Mucosa of stomach (tissue), 1 donor: ENCODE measurements around the gene MAP9.
"Not testable (repeated sequence)": the region's sequence is repeated elsewhere in the genome, so short reads cannot be mapped to it uniquely, and the experiment has no call there.

ENCODE experiments used
- H3K27me3 ChIP-seq: one replicate; pipeline ENCODE4 v1.7.0; 2013; ENCODE audit warnings: mild to moderate bottlenecking, low read length; ENCODE audit not compliant: control insufficient read depth, insufficient read depth
- H3K36me3 ChIP-seq: one replicate; pipeline ENCODE4 v1.7.0; 2013; ENCODE audit warnings: low read length; ENCODE audit not compliant: control insufficient read depth, insufficient read depth
- H3K4me1 ChIP-seq: one replicate; pipeline ENCODE4 v1.7.0; 2013; ENCODE audit warnings: mild to moderate bottlenecking, low read length; ENCODE audit not compliant: control insufficient read depth, insufficient read depth
- H3K4me3 ChIP-seq: one replicate; pipeline ENCODE4 v1.7.0; 2013; ENCODE audit warnings: low read length
- H3K9ac ChIP-seq: one replicate; pipeline ENCODE4 v1.7.0; 2013; ENCODE audit warnings: mild to moderate bottlenecking, low read length, moderate library complexity
- H3K9me3 ChIP-seq: one replicate; pipeline ENCODE4 v1.7.0; 2013; ENCODE audit warnings: mild to moderate bottlenecking, low read length, moderate library complexity; ENCODE audit not compliant: control insufficient read depth
- donor health status: Pancreatic carcinoma.

Gene MAP9

DNA sequence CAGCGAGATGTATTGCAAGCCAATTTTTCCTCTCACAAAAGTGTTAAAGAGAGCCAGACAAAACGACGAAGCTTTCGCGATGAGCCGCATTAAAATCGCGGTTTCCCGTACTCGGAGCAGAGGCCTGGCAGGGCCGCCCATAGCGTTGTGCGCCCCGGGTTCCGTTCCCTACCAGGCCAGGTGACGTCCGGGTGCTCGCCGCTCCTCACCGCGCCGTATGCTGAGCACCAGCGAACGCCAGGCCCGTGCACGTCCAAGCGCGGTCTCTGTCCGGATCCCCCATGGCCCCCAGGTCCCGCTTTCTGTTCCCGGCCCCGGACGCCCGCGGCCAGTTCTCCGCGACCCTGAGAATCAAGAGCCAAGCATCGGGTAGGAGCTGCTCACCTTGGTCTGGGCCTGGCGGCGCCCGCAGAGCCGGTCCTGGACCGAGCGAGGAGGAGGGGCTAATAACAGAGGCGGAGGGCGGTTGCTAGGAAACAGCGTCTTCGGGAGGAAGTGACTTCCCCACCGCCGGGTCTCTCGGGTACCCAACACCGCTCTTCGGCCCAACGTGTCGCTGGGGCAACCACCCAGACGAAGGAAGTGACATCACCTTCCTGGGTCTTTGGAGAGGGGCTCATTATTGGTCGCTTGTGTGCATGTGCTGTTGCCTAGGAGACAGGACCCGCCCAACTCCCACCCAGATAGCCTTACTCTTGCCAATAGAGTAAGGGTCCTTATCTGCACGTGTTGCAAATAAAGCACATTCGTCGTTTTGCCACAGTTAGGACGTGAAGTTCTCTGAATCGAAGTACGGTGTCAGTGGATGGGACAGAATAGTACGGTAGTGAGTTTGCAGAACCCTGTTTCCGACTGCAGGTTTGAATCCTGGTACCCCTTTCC is at the start of gene MAP9:
TSS of gene MAP9 (minus strand) at position 579 of the 882 bp plus-strand sequence. CDS start 1,115 bp downstream, outside the sequence.
- Histone ChIP-seq H3K4me3 (peak within 1 kb of the TSS; percentile 60), H3K9me3 (no peaks in the 10 kb centered on the region), H3K36me3 (no peaks in the 10 kb centered on the region), H3K27me3 (no peaks in the 10 kb centered on the region), H3K9ac (peak within 1 kb of the TSS; percentile 58), H3K4me1 (no peaks in the 10 kb centered on the region)

DNA sequence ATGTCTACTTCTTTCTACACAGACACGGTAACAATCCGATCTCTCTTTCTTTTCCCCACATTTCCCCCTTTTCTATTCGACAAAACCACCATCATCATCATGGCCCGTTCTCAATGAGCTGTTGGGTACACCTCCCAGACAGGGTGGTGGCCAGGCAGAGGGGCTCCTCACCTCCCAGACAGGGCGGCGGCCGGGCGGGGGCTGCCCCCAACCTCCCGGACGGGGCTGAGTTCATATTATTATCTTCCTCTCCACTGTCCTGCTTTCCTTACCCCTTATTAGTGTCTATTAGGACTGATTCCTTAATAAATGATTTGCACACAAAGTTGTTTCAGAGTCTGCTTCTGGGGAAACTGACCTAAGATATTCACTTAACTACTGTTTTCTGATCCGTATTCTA is 48.0 kb upstream of the MAP9 start:
- not testable (repeated sequence) for H3K4me3 ChIP-seq, H3K27me3 ChIP-seq, H3K4me1 ChIP-seq, H3K9ac ChIP-seq, H3K36me3 ChIP-seq, H3K9me3 ChIP-seq

DNA sequence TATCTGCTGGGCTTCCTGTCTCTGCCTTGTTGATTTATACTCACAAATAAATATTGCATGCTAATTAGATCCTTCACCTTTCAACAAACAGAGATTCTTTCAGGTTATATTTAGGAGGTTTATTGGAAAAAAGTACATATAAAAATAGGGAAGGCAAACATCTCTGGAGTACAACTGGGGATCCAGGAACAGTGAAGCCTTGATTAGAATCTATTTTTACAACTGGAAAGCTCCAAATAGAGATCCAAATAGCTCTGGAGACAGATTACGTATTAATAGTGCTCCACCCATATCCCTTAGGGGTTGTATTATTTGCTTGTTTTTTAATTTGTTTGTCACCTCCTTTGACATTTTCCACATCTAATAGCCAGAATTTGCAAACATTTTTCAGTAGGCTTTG is 46.9 kb upstream of the MAP9 start:
- H3K9me3 ChIP-seq = peaks cover 3% of the 10 kb centered on the region
- H3K4me1 ChIP-seq = no peaks in the 10 kb centered on the region
- H3K27me3 ChIP-seq = no peaks in the 10 kb centered on the region
- H3K4me3 ChIP-seq = no peak overlapping the region
- no peaks in the 10 kb centered on the region for H3K36me3 ChIP-seq
- H3K9ac ChIP-seq = no peak overlapping the region

DNA sequence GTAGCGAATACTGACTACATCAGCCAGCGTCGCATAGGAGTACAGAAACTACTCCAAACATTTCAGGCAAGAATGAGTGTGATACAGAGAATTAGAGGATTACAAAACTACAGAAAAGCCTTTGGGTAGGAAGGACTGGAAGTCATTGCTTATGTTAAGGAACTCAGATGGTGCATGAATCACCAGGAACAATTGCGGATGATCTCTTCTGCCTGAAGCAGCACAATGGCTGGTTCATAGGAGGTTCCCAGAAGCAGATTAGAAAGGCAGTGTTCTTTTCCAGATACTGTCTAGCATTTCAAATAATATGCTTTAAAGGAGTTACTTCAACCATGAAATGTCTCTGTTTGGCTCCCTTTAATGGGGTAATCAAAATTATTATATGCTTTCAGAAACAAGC is 42.5 kb upstream of the MAP9 start:
- Histone ChIP-seq H3K36me3 (no peaks in the 10 kb centered on the region), H3K4me3 (no peak overlapping the region), H3K9ac (no peak overlapping the region), H3K4me1 (no peaks in the 10 kb centered on the region), H3K9me3 (no peaks in the 10 kb centered on the region), H3K27me3 (no peaks in the 10 kb centered on the region)

DNA sequence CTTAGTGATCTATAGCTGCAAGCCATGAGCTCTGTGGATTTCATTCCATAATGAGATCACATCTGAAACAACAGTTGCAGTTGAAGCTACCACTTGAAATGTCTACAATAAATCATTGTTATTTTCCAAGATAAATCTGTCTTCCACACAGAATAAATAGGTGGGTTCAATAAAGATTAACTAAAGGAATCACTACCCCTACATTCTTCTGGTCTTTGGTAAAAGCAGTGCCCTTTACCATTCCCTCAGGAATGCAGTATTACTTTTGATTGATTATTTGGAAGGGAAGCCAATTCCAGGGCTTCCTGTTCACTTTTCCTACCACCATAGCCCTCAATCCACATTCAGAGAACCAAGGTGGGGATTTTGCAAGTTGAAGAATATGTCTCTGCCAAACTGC is 38.9 kb upstream of the MAP9 start:
- Histone ChIP-seq H3K36me3 (no peaks in the 10 kb centered on the region), H3K4me1 (no peaks in the 10 kb centered on the region), H3K4me3 (no peak overlapping the region), H3K9me3 (no peaks in the 10 kb centered on the region), H3K9ac (no peak overlapping the region), H3K27me3 (no peaks in the 10 kb centered on the region)

DNA sequence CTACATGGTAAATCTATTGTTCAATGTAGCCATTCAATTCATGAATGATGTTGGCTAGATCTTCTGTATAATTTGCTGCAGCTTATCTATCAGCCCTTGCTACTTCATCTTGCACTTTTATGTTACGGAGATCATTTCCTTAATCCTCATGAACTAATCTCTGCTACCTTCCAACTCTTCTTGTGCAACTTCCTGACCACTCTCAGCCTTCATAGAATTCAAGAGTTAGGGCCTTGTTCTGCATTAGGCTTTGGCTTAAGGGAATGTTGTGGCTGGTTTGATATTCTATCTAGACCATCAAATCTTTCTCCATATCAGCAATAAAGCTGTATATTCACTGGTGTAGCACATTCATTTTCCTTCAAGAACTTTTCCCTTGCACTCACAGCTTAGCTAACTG is 36.7 kb upstream of the MAP9 start:
- Histone ChIP-seq H3K9ac (no peak overlapping the region), H3K4me3 (no peak overlapping the region), H3K4me1 (no peaks in the 10 kb centered on the region), H3K27me3 (no peaks in the 10 kb centered on the region), H3K9me3 (no peaks in the 10 kb centered on the region), H3K36me3 (no peaks in the 10 kb centered on the region)

DNA sequence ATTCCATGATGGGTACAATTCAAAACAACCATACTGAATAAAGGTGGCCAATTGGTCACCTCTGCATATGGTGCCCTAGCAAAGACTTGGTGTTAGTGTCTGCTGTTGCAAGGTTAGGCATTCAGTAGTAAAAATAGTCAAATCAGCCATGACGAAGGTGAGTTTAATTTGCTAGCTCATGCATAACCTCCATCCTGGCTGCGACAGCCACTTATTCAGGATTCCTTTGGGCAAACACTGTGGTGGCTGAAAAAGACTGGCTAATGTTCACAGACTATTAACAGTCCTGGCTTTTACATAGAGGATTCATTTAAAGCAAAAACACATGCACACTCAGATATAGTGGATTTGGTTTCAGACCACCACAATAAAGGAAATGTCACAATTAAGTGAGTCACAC is 34.8 kb upstream of the MAP9 start:
- Histone ChIP-seq H3K4me1 (no peaks in the 10 kb centered on the region), H3K36me3 (no peaks in the 10 kb centered on the region), H3K9me3 (no peaks in the 10 kb centered on the region), H3K27me3 (no peaks in the 10 kb centered on the region), H3K4me3 (no peak overlapping the region), H3K9ac (no peak overlapping the region)

DNA sequence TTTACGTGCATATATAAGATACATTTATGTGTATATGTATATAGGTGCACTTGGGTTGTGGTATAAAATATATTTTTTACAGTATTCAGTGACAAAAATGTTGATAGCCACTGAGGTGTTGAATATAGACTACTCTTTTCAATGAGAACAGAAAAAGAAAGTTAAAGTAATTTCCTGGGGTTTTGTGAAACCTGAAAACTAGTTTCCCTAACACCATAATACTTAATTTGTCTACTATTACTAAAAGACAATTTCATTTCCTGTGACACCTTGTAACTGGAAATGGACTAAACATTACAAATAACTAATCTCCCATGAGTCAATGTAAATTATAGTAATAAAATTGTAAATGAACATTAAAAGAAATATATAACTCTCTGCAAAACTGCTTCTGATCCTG is 32.0 kb upstream of the MAP9 start:
- no peak overlapping the region for H3K9ac ChIP-seq
- no peaks in the 10 kb centered on the region for H3K27me3 ChIP-seq
- no peaks in the 10 kb centered on the region for H3K4me1 ChIP-seq
- H3K4me3 ChIP-seq = no peak overlapping the region
- no peaks in the 10 kb centered on the region for H3K9me3 ChIP-seq
- H3K36me3 ChIP-seq = no peaks in the 10 kb centered on the region

DNA sequence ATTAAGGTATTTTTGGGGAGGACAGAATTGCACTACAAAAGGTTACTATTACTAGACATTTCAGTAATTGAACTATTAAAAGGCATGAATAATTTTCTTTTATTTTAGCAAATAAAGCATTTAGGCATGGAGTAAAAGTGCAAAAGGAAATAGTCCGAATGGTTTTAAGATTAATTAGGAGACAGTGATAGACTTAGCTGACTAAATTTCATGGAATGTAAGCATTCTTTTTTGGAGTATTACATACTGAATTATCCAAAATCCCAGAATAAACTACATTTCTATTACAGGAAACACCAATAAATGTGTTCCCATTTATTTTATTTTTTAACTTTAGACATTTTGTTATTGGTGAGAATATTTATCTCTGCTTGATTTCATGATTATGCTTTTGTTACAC is 30.7 kb upstream of the MAP9 start:
- H3K4me1 ChIP-seq = peaks cover 4% of the 10 kb centered on the region
- H3K36me3 ChIP-seq = no peaks in the 10 kb centered on the region
- no peak overlapping the region for H3K4me3 ChIP-seq
- H3K27me3 ChIP-seq = no peaks in the 10 kb centered on the region
- no peak overlapping the region for H3K9ac ChIP-seq
- no peaks in the 10 kb centered on the region for H3K9me3 ChIP-seq

DNA sequence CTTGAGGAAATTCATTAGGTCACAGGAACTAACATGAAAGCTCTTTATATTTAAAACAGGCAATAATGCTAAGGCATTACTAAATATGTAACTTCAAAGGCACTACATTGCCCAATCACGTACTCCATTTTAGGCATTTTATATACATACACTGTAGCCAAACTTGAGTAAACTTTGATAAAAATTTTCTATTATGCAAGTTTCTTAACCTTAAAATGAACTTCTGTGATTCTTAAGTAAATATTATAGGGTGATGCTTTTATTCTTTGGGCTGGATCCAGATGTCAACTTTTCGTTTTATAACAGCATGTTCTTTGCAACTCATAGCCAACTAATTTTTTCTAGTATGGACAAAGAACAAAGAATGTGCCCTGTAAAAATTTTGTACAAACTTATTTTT is 28.3 kb upstream of the MAP9 start:
- no peaks in the 10 kb centered on the region for H3K36me3 ChIP-seq

DNA sequence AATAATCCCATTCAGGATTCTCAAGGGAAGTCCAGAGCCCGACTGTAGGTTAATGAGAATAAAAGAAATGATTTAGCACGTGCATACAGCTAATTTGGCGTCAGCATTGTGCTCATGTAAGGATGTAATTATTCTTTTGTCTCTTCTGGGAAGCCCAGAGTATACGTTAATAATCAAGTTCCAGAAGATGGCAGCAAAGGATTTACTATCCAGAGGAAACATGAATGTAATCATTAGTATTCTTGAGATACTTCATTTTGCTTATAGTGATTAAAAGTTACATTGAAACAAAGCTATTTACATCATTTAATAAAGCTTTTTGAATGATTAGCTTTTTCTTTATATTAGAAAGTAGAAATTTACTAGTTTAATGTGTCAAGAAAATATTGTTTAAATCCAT is 27.1 kb upstream of the MAP9 start:
- no peaks in the 10 kb centered on the region for H3K27me3 ChIP-seq
- no peaks in the 10 kb centered on the region for H3K36me3 ChIP-seq
- H3K4me3 ChIP-seq = no peak overlapping the region
- H3K4me1 ChIP-seq = peaks cover 4% of the 10 kb centered on the region
- no peak overlapping the region for H3K9ac ChIP-seq
- no peaks in the 10 kb centered on the region for H3K9me3 ChIP-seq

More for the DNA sequence above, 28.3 kb upstream of the MAP9 start:
- Histone ChIP-seq H3K9ac (no peak overlapping the region), H3K4me1 (peaks cover 4% of the 10 kb centered on the region), H3K9me3 (no peaks in the 10 kb centered on the region), H3K4me3 (no peak overlapping the region), H3K27me3 (no peaks in the 10 kb centered on the region)

DNA sequence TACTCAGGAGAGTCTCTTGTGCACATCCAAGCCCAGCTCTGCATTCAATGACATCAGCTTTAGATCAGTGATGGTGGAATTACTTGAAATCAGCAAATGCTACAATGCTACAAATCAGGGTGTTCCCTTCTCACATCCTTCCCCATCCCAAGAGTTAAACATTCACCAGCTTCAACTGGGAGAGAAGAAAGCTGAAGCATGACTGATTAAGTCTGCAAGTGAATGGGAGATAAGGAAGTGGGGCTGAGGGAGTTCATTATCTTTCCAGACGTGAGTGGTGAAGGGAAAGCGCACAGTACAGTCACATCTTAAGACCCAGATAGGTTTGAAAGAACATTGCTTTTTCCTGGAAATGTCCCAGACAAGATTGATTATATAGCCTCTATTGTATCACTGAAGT is 26.2 kb upstream of the MAP9 start:
- no peak overlapping the region for H3K9ac ChIP-seq
- H3K9me3 ChIP-seq = no peaks in the 10 kb centered on the region
- no peaks in the 10 kb centered on the region for H3K36me3 ChIP-seq
- H3K27me3 ChIP-seq = no peaks in the 10 kb centered on the region
- peaks cover 4% of the 10 kb centered on the region for H3K4me1 ChIP-seq
- no peak overlapping the region for H3K4me3 ChIP-seq

DNA sequence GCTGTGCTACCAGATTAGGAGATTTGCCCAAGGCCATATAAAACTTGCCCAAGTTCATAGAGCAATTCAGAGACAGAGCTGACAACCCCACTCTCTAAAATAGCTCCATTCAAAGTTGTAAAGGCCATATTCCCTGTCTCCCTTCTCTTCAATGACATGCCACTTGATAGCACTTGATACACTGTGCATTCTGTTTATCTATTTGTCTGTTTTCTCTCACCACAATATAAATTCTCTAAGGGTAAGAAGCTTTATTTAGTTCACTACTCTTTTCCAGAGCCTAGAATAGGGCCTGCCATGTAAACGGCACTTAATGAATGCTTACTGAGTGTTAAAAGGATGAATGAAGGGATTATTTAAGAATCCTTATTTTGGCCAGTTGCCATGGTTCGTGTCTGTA is 24.1 kb upstream of the MAP9 start:
- peaks cover 4% of the 10 kb centered on the region for H3K4me1 ChIP-seq
- H3K9ac ChIP-seq = no peak overlapping the region
- H3K4me3 ChIP-seq = no peak overlapping the region
- no peaks in the 10 kb centered on the region for H3K9me3 ChIP-seq
- H3K36me3 ChIP-seq = no peaks in the 10 kb centered on the region
- no peaks in the 10 kb centered on the region for H3K27me3 ChIP-seq
